GM23338 (cell line): Measurements from ENCODE around the gene TSC22D1.

Experiments
- CREB1 ChIP-seq: fragments of 250-450 bp; sonication (Bioruptor Pico); IDR thresholded peaks from 2 replicates; pipeline ENCODE4 v1.5.0; 2020; ENCODE audit warnings: low read depth, mild to moderate bottlenecking, moderate library complexity
- CTCF ChIP-seq, 2 experiments: fragments of 200-600 bp in 1 of 2; sonication (generic) in 1 of 2; conservative IDR thresholded peaks; 2 replicates each; pipeline versions ENCODE4 v1.5.1 to v1.6.1; 2016 to 2017; ENCODE audit warnings: antibody characterized with exemption in 2 of 2, low read depth in 2 of 2, mild to moderate bottlenecking in 2 of 2, moderate library complexity in 1 of 2
- EZH2 ChIP-seq: fragments of 200-600 bp; sonication (generic); IDR thresholded peaks from one replicate; pipeline ENCODE4 v1.8.0; 2017; ENCODE audit warnings: antibody characterized with exemption, mild to moderate bottlenecking, low read depth; ENCODE audit not compliant: unreplicated experiment
- EZH2phosphoT487 ChIP-seq: fragments of 200-600 bp; sonication (generic); IDR thresholded peaks from one replicate; pipeline ENCODE4 v1.8.1; 2018; ENCODE audit warnings: antibody characterized with exemption; ENCODE audit not compliant: unreplicated experiment
- NANOG ChIP-seq: IDR thresholded peaks from 2 replicates; pipeline ENCODE4 v1.6.1; 2016; ENCODE audit warnings: antibody characterized with exemption, borderline replicate concordance
- POLR2AphosphoS5 ChIP-seq: IDR thresholded peaks from 2 replicates; pipeline ENCODE4 v1.6.1; 2016; ENCODE audit warnings: antibody characterized with exemption, low read depth
- REST ChIP-seq: IDR thresholded peaks from one replicate; pipeline ENCODE4 v1.6.1; 2018; ENCODE audit warnings: antibody characterized with exemption; ENCODE audit not compliant: unreplicated experiment
- ZNF114 ChIP-seq: fragments of 250-450 bp; sonication (Bioruptor Pico); IDR thresholded peaks from 2 replicates; pipeline ENCODE4 v1.5.0; 2020; ENCODE audit warnings: mild to moderate bottlenecking, moderate library complexity
- ZNF331 ChIP-seq: fragments of 250-450 bp; sonication (Bioruptor Pico); IDR thresholded peaks from 2 replicates; pipeline ENCODE4 v1.5.0; 2020; ENCODE audit warnings: low read depth, mild to moderate bottlenecking, moderate library complexity

DNA sequence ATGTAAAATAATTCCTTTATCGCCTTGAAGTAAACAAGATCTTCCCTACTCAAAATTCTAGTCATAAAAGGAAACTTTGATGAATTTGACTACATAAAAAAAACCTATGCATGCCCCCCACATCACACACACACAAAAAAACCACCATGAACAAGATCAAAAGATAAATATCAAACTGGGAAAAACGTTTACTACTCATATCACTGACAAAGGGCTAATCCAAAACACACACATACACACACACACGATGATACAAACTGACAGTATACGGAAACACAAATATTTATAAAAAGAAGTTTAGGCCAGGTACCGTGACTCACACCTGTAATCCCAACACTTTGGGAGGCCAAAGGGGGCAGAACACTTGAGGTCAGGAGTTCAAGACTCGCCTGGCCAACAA lies 61.9 kb downstream of the TSC22D1 start:
- no peak for TF ChIP-seq CTCF (conservative IDR thresholded peaks at IDR 0.05; ENCODE audit: low read depth in 2 of 2)
- no peak for TF ChIP-seq REST
- TF ChIP-seq ZNF114 (CRISPR knock-in tag) = no peak
- TF ChIP-seq EZH2 = no peak
- TF ChIP-seq CREB1 = no peak
- TF ChIP-seq NANOG = no peak
- no peak for TF ChIP-seq ZNF331 (CRISPR knock-in tag)
- TF ChIP-seq POLR2AphosphoS5 = no peak
- TF ChIP-seq EZH2phosphoT487 = no peak
